WTC11 (cell line): ENCODE data around the gene ARID3B. TPM values are rescaled to one million over a fixed set of nuclear protein-coding genes. Genes with fewer than 3 reads are reported as not detected.

Experiments
- ATAC-seq: fragments of 200-7000 bp; cut with Tn5 transposase; 2 replicates; pipeline ENCODE4 v1.10.0; 2021; ENCODE audit warnings: mild to moderate bottlenecking, moderate library complexity
- CTCF ChIA-PET: fragments of 300-600 bp; sonication (Branson Sonifier 250); formaldehyde crosslinking; loops from one replicate; lab custom pipeline; 2021; ENCODE audit warnings: antibody characterized with exemption; lab: Charles Lee
- POLR2A ChIA-PET: fragments of 350-600 bp; sonication (Branson Sonifier 250); formaldehyde crosslinking; loops from one replicate; lab custom pipeline; 2021; ENCODE audit warnings: antibody characterized with exemption; lab: Charles Lee
- DNase-seq: peaks from one replicate; pipeline ENCODE4 v3.0.0; 2021; ENCODE audit warnings: low spot score
- H3K27ac Mint-ChIP-seq: 2 replicates; pipeline ENCODE4 v1.8.0; 2021; ENCODE audit warnings: mixed read lengths
- H3K27me3 Mint-ChIP-seq: 2 replicates; pipeline ENCODE4 v1.8.0; 2021; ENCODE audit warnings: low read depth, mild to moderate bottlenecking, moderate library complexity, mixed read lengths
- H3K36me3 Mint-ChIP-seq: 2 replicates; pipeline ENCODE4 v1.8.0; 2021; ENCODE audit warnings: mixed read lengths
- H3K4me1 Mint-ChIP-seq: 2 replicates; pipeline ENCODE4 v1.8.0; 2022; ENCODE audit warnings: mixed read lengths
- H3K4me3 Mint-ChIP-seq: 2 replicates; pipeline ENCODE4 v1.8.0; 2021; ENCODE audit warnings: mild to moderate bottlenecking, moderate library complexity, mixed read lengths
- H3K9me3 Mint-ChIP-seq: 2 replicates; pipeline ENCODE4 v1.8.0; 2021; ENCODE audit warnings: mixed read lengths
- CREB1 ChIP-seq: sonication (generic); formaldehyde crosslinking; IDR thresholded peaks from 2 replicates; pipeline ENCODE4 v1.8.0; 2023; ENCODE audit warnings: mild to moderate bottlenecking, missing genetic modification reagents
- CREM ChIP-seq: sonication (generic); formaldehyde crosslinking; IDR thresholded peaks from 2 replicates; pipeline ENCODE4 v1.8.1; 2022; ENCODE audit warnings: mild to moderate bottlenecking, missing genetic modification reagents, moderate library complexity
- EMX1 ChIP-seq: fragments of 250-450 bp; sonication (Bioruptor Pico); IDR thresholded peaks from 2 replicates; pipeline ENCODE4 v1.8.0; 2021; ENCODE audit warnings: mild to moderate bottlenecking
- GTF2I ChIP-seq: fragments of 250-450 bp; sonication (Bioruptor Pico); conservative IDR thresholded peaks from 2 replicates; pipeline ENCODE4 v1.4.0; 2021; ENCODE audit warnings: mild to moderate bottlenecking
- NFATC4 ChIP-seq: fragments of 250-450 bp; sonication (Bioruptor Pico); IDR thresholded peaks from 2 replicates; pipeline ENCODE4 v1.9.0; 2021; ENCODE audit warnings: mild to moderate bottlenecking
- NFE2L1 ChIP-seq: sonication (generic); formaldehyde crosslinking; IDR thresholded peaks from 2 replicates; pipeline ENCODE4 v1.8.1; 2023; ENCODE audit warnings: missing genetic modification reagents
- NFYB ChIP-seq: sonication (generic); formaldehyde crosslinking; conservative IDR thresholded peaks from 2 replicates; pipeline ENCODE4 v1.8.0; 2022; ENCODE audit warnings: low read depth, missing genetic modification reagents
- NR3C1 ChIP-seq: sonication (generic); formaldehyde crosslinking; conservative IDR thresholded peaks from 2 replicates; pipeline ENCODE4 v1.8.1; 2023; ENCODE audit warnings: low read depth, mild to moderate bottlenecking, missing genetic modification reagents
- PRDM15 ChIP-seq: sonication (generic); formaldehyde crosslinking; IDR thresholded peaks from 2 replicates; pipeline ENCODE4 v1.8.0; 2022; ENCODE audit warnings: missing genetic modification reagents
- SP1 ChIP-seq: sonication (generic); formaldehyde crosslinking; conservative IDR thresholded peaks from 2 replicates; pipeline ENCODE4 v1.8.1; 2022; ENCODE audit warnings: missing genetic modification reagents
- ZNF138 ChIP-seq: sonication (generic); formaldehyde crosslinking; conservative IDR thresholded peaks from 2 replicates; pipeline ENCODE4 v1.8.1; 2022; ENCODE audit warnings: mild to moderate bottlenecking, moderate library complexity, missing genetic modification reagents
- ZNF219 ChIP-seq: sonication (generic); formaldehyde crosslinking; IDR thresholded peaks from 2 replicates; pipeline ENCODE4 v1.8.0; 2023; ENCODE audit warnings: missing genetic modification reagents, mild to moderate bottlenecking, borderline replicate concordance
- ZNF281 ChIP-seq: sonication (generic); formaldehyde crosslinking; IDR thresholded peaks from 2 replicates; pipeline ENCODE4 v1.8.0; 2023; ENCODE audit warnings: mild to moderate bottlenecking, missing genetic modification reagents
- total RNA-seq: library from RNA; stranded (reverse); gene quantifications from 3 replicates; pipeline ENCODE4 v1.2.3, GENCODE V29; 2021
- TF ChIP-seq, protein P1 (sequence below): sonication (generic); formaldehyde crosslinking; IDR thresholded peaks from 2 replicates; pipeline ENCODE4 v1.8.0; 2022; ENCODE audit warnings: mild to moderate bottlenecking, missing genetic modification reagents
- TF ChIP-seq, protein P2 (sequence below): fragments of 200-600 bp; IDR thresholded peaks from 2 replicates; pipeline ENCODE4 v1.8.0; 2022; ENCODE audit warnings: antibody characterized with exemption
- TF ChIP-seq, protein P3 (sequence below): sonication (generic); formaldehyde crosslinking; IDR thresholded peaks from 2 replicates; pipeline ENCODE4 v1.8.0; 2022; ENCODE audit warnings: mild to moderate bottlenecking, missing genetic modification reagents
- TF ChIP-seq, protein P4 (sequence below): sonication (generic); formaldehyde crosslinking; IDR thresholded peaks from 2 replicates; pipeline ENCODE4 v1.8.0; 2022; ENCODE audit warnings: mild to moderate bottlenecking, missing genetic modification reagents
- TF ChIP-seq, protein P5 (sequence below): sonication (generic); formaldehyde crosslinking; conservative IDR thresholded peaks from 2 replicates; pipeline ENCODE4 v1.8.1; 2022; ENCODE audit warnings: mild to moderate bottlenecking, missing genetic modification reagents

ARID3B gene
- total RNA-seq, 1 experiment from 2014 or later, result 133 TPM

DNA sequence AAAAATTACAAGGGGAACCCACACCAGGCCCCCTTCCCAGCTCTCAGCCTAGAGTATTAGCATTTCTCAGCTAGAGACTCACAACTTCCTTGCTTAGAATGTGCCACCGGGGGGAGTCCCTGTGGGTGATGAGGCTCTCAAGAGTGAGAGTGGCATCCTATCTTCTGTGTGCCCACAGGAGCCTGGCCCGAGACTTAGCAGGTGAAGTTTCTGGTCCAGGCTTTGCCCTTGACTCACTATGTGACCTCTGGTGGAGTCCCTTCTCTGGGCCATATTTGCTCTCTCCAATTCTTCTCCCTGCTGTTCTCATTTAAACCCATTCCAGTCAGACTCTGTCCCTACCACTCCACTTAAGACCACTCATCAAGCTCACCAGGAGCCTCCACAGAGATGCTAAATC, 92.8 kb downstream of the ARID3B start (continued):
- TF ChIP-seq, protein P1, sequence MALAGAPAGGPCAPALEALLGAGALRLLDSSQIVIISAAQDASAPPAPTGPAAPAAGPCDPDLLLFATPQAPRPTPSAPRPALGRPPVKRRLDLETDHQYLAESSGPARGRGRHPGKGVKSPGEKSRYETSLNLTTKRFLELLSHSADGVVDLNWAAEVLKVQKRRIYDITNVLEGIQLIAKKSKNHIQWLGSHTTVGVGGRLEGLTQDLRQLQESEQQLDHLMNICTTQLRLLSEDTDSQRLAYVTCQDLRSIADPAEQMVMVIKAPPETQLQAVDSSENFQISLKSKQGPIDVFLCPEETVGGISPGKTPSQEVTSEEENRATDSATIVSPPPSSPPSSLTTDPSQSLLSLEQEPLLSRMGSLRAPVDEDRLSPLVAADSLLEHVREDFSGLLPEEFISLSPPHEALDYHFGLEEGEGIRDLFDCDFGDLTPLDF (CRISPR knock-in tag), result no peak

- no peaks in the 10 kb centered on the region for H3K27me3 Mint-ChIP-seq
- H3K36me3 Mint-ChIP-seq, result peaks cover 30% of the 10 kb centered on the region
- peak; percentile 83 for ATAC-seq
- ChIA-PET POLR2A (interaction anchor here (1.0 kb wide), 1 partner anchor 125 kb away, joined by 5 read pairs; no protein-coding TSS in a partner anchor), CTCF (interaction anchor here (0.7 to 14.6 kb wide), 17 partner anchors 16 to 360 kb away, joined by 3 to 409 read pairs (median 6); partner anchors contain the start of genes CLK3 and CYP1A1)
- DNase-seq, result peak; percentile 80
- no peak overlapping the region for H3K27ac Mint-ChIP-seq
- H3K4me1 Mint-ChIP-seq, result no peaks in the 10 kb centered on the region
- H3K9me3 Mint-ChIP-seq, result no peaks in the 10 kb centered on the region
- H3K4me3 Mint-ChIP-seq, result no peak overlapping the region
- TF ChIP-seq, protein P2, sequence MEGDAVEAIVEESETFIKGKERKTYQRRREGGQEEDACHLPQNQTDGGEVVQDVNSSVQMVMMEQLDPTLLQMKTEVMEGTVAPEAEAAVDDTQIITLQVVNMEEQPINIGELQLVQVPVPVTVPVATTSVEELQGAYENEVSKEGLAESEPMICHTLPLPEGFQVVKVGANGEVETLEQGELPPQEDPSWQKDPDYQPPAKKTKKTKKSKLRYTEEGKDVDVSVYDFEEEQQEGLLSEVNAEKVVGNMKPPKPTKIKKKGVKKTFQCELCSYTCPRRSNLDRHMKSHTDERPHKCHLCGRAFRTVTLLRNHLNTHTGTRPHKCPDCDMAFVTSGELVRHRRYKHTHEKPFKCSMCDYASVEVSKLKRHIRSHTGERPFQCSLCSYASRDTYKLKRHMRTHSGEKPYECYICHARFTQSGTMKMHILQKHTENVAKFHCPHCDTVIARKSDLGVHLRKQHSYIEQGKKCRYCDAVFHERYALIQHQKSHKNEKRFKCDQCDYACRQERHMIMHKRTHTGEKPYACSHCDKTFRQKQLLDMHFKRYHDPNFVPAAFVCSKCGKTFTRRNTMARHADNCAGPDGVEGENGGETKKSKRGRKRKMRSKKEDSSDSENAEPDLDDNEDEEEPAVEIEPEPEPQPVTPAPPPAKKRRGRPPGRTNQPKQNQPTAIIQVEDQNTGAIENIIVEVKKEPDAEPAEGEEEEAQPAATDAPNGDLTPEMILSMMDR, result peak; percentile 84
- TF ChIP-seq NFE2L1 (CRISPR knock-in tag), result no peak
- TF ChIP-seq, all 79 proteins: peak for 1
Observed at GRCh38 chr15:74635228-74635627, 94.2 kb downstream of the ARID3B start.

DNA sequence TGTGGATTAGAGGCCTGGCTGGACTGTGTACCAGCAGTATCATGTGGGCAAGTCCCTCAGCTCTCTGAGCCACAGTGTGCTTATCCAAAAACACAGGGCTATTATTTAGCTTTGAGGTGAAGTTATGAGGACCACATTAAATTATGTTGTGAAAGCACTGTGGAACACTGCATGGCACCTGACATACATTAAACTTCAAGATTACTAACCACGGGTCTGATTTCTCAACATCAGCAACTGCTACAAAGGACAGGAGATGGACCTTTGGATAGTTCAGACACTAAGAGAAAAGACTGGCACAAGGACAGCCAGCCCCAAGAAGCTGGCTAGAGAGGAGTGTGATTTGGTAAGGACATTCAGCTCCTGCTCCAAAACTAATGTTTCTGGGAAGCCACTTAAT, 96.0 kb downstream of the ARID3B start:
- DNase-seq, result no peak
- Mint-ChIP-seq H3K36me3 (peaks cover 28% of the 10 kb centered on the region), H3K27ac (no peak overlapping the region), H3K4me3 (no peak overlapping the region), H3K4me1 (peaks cover 2% of the 10 kb centered on the region; the same call in 1 of the 2 replicates), H3K9me3 (no peaks in the 10 kb centered on the region), H3K27me3 (no peaks in the 10 kb centered on the region)
- TF ChIP-seq, protein P3, sequence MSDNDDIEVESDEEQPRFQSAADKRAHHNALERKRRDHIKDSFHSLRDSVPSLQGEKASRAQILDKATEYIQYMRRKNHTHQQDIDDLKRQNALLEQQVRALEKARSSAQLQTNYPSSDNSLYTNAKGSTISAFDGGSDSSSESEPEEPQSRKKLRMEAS, result no peak
- TF ChIP-seq SP1 (CRISPR knock-in tag) (no peak), PRDM15 (CRISPR knock-in tag) (no peak), CREB1 (CRISPR knock-in tag) (no peak), ZNF281 (no peak), NR3C1 (CRISPR knock-in tag) (no peak)
- CTCF ChIA-PET, result interaction anchor here (0.8 to 14.6 kb wide), 8 partner anchors 9 to 163 kb away, joined by 3 to 409 read pairs (median 6); partner anchors contain the start of gene CYP1A1
- POLR2A ChIA-PET, result interaction anchor here (0.6 to 1.4 kb wide), 2 partner anchors 123 to 353 kb away, joined by 4 to 7 read pairs; no protein-coding TSS in a partner anchor
- no peak for ATAC-seq

- no peaks in the 10 kb centered on the region for H3K9me3 Mint-ChIP-seq
- CTCF ChIA-PET, result interaction anchor here (0.6 to 14.6 kb wide), 5 partner anchors 10 to 206 kb away, joined by 3 to 409 read pairs (median 4); partner anchors contain the start of genes CSK and CYP1A1
- no peak overlapping the region for H3K4me3 Mint-ChIP-seq
- ATAC-seq (no peak), DNase-seq (no peak)
- H3K27ac Mint-ChIP-seq, result no peak overlapping the region
- peaks cover 13% of the 10 kb centered on the region for H3K36me3 Mint-ChIP-seq
- POLR2A ChIA-PET, result interaction anchor here (3.1 kb wide), 1 partner anchor 119 kb away, joined by 8 read pairs; no protein-coding TSS in a partner anchor
- H3K27me3 Mint-ChIP-seq, result no peaks in the 10 kb centered on the region
- peaks cover 23% of the 10 kb centered on the region for H3K4me1 Mint-ChIP-seq
- TF ChIP-seq, protein P4, sequence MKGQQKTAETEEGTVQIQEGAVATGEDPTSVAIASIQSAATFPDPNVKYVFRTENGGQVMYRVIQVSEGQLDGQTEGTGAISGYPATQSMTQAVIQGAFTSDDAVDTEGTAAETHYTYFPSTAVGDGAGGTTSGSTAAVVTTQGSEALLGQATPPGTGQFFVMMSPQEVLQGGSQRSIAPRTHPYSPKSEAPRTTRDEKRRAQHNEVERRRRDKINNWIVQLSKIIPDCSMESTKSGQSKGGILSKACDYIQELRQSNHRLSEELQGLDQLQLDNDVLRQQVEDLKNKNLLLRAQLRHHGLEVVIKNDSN (CRISPR knock-in tag), result no peak
- no peak for TF ChIP-seq GTF2I (CRISPR knock-in tag)
- no peak for TF ChIP-seq EMX1 (CRISPR knock-in tag)
- no peak for TF ChIP-seq ZNF138 (CRISPR knock-in tag)
- no peak for TF ChIP-seq NFYB (CRISPR knock-in tag)
- TF ChIP-seq NFATC4 (CRISPR knock-in tag), result no peak
- no peak for TF ChIP-seq ZNF219 (CRISPR knock-in tag)
- TF ChIP-seq, protein P5, sequence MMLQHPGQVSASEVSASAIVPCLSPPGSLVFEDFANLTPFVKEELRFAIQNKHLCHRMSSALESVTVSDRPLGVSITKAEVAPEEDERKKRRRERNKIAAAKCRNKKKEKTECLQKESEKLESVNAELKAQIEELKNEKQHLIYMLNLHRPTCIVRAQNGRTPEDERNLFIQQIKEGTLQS (CRISPR knock-in tag), result no peak
- TF ChIP-seq CREM (CRISPR knock-in tag), result no peak
Observed at GRCh38 chr15:74641151-74641550, 100.1 kb downstream of the ARID3B start.
